GM12873 (cell line): ENCODE data around the gene RRP15.

ENCODE experiments used
- TF ChIP-seq, protein P1 (sequence below): IDR thresholded peaks from 2 replicates; pipeline ENCODE4 v1.5.1; 2012; ENCODE audit warnings: low read depth, mild to moderate bottlenecking, moderate library complexity, low read length, control low read depth; ENCODE audit not compliant: insufficient read depth; ENCODE audit errors: missing control alignments

The RRP15 gene, protein sequence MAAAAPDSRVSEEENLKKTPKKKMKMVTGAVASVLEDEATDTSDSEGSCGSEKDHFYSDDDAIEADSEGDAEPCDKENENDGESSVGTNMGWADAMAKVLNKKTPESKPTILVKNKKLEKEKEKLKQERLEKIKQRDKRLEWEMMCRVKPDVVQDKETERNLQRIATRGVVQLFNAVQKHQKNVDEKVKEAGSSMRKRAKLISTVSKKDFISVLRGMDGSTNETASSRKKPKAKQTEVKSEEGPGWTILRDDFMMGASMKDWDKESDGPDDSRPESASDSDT

DNA sequence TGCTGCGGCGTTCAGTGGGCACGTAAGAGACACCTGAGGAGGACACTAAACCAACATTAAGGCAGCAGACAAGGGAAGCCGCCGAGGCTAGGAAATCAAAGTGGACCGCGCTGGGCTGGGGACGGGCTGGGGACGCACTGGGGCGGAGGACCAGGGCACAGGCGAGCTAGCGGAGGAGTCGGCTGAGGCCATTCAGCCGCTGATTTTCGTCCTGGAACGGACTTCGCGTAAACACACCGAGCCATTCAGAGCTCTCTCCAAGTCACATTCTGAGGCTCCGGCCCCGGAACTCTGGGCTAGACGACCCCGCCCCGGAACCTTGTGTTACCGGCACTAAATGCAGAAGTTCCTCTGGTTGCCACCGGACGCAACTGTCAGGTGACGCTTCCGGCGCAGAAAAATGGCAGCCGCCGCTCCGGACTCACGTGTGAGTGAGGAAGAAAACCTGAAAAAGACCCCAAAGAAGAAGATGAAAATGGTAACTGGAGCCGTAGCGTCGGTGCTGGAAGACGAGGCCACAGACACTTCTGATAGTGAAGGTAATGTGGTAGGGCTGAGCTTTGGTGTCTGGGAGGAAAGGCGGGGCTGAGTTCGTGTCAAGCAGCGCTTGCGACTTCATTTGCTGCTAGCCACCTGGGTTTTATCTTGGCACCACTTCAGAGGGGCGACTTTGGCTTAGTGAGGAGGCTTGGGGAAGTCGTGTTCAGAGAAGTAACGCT lies at the start of gene RRP15:
Gene RRP15, plus strand, starts transcription at position 377 of the 719 bp plus-strand sequence. Its CDS starts 24 bp downstream, at position 401.
- TF ChIP-seq, protein P1, sequence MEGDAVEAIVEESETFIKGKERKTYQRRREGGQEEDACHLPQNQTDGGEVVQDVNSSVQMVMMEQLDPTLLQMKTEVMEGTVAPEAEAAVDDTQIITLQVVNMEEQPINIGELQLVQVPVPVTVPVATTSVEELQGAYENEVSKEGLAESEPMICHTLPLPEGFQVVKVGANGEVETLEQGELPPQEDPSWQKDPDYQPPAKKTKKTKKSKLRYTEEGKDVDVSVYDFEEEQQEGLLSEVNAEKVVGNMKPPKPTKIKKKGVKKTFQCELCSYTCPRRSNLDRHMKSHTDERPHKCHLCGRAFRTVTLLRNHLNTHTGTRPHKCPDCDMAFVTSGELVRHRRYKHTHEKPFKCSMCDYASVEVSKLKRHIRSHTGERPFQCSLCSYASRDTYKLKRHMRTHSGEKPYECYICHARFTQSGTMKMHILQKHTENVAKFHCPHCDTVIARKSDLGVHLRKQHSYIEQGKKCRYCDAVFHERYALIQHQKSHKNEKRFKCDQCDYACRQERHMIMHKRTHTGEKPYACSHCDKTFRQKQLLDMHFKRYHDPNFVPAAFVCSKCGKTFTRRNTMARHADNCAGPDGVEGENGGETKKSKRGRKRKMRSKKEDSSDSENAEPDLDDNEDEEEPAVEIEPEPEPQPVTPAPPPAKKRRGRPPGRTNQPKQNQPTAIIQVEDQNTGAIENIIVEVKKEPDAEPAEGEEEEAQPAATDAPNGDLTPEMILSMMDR = no peak

DNA sequence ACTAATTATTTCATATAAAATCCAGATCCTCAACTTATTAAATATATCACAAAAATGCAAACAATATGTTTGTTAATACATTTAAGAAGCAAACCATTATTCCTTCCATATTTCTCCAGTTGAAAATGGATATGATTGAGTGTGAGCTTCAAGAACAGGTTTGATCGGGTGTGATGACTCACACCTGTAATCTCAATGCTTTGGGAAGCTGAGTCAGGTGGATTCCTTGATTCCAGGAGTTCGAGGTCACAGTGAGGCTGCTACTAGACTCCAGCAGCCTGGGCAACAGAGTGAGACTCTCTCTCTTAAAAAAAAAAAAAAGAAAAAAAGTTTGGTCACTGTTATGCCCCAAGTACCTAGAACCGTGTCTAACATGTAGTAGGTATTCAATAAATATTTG lies 42.9 kb upstream of the RRP15 start:
- TF ChIP-seq, protein P1 = no peak

DNA sequence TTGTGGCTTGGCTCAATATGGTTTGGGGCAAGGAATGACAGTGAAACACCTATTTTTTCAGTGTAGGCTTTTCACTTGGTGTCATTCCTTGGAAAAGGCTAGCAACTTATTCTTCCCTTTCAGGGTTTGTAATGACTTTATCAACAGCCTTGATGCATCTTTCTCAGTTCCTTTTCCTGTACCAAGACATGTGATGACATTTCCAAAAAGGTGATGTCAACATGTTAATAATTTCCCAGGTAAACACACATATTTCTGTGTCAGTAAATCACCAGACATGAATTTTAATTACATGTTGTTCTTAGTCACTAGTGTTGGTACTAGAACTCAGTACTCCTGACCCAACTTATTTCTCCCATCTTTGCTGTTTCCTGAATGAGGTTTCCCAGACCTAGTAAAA lies 37.8 kb upstream of the RRP15 start:
- TF ChIP-seq, protein P1 = no peak

DNA sequence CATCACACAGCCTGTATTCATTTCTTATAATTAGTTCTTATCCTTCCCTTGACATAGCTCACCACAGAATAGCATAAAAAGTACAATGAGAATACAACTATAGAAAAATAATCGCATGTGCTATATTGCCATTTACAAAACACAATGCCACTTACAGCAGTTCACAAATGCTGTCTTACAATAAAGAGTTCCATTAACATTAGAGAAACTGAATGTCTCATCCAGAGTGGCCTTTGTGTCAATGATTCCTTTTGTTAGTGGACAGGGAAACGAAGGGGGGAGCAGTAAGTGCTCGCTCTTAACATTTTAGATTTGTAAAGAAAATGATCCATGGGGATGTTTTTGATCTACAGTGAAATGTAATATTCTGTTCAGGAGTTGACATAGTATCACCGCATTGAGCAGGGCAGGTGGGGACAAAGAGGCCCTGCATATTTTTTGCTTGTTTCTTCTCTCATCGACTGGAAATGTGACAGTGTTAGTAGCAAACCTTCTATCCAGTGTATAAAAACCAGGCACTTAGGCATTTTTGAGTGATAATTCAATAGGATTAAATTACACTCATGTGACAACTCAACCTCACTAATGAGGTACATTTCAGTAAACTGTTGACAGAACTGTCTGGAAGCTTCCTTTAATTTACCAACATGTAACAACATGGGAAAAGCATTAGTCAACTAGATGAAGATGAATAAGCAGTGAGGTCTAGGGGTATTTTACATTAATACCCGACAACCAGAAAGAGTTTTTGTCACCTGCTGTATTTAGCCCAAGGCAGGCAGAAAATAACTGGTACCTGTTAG lies 35.6 kb upstream of the RRP15 start:
- TF ChIP-seq, protein P1 = no peak

DNA sequence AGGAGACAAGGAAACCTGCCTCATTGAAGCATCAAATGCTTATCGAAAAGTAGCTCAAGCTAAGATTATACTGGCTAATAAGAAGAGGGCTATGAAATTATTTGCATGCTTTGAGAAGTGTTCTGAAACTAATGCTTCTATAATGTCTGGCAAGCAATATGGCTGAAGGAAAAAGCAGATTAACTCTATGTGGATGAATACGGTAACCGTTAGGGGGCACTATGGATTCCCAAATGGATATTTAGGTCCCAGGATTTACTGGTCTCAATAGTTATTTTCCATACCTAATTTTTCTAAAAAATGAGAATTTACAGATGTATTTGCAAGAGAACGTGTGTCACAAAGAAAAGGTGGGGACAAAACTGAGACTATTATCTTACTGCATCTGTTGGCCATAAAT lies 34.6 kb upstream of the RRP15 start:
- TF ChIP-seq, protein P1 = no peak

DNA sequence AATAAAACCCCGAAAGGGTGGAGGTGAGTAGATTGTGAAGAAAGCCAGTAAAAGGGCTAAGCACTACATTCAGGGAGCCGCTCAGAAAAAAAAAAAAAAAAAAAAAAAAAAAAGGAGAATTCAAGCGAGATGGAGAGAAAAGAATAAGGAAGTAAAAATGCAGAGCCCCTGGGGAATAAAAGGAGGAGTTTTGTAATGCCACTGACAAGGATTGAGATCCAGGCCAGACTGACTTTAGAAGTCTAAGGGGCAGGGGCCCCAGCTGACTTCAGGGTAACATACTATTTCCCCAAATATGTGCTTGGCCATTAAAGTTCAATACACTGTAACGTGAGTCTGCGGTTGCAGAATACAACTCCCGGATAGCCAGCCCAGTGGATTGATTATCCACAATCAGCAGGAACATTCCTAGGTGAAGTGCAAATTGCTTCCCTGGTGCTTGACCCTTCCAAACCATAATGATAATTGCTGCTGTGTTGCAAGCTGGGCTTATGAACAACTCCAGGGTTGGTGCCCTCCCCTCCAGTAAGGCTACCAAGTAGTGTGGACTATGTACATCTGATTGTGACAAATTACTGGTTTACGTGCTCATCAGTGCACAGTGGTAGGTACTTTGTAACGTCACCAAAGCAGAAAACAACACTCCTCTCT lies 30.7 kb upstream of the RRP15 start:
- TF ChIP-seq, protein P1 = no peak
